Mesendoderm (in vitro differentiated cells): ENCODE results near the gene TNS1.
A peak's percentile ranks its signal among the peaks of the same experiment; 100 is the strongest.

ENCODE experiments used
- DNase-seq: peaks from one replicate; pipeline ENCODE4 v3.0.0; 2013
- H2AK5ac ChIP-seq: 2 replicates; pipeline ENCODE4 v1.6.1; 2013; ENCODE audit warnings: low read length, inconsistent platforms
- H2BK120ac ChIP-seq: 2 replicates; pipeline ENCODE4 v1.6.1; 2013; ENCODE audit warnings: low read depth, mild to moderate bottlenecking, low read length, moderate library complexity, mixed read lengths
- H2BK15ac ChIP-seq: replicated peaks from 2 replicates; pipeline ENCODE4 v1.6.1; 2013; ENCODE audit warnings: low read depth, mild to moderate bottlenecking, moderate library complexity
- H2BK5ac ChIP-seq: 2 replicates; pipeline ENCODE4 v1.6.1; 2013; ENCODE audit warnings: low read length, inconsistent platforms
- H3K18ac ChIP-seq: 2 replicates; pipeline ENCODE4 v1.6.1; 2013; ENCODE audit warnings: mild to moderate bottlenecking, low read length, mixed read lengths
- H3K23ac ChIP-seq: one replicate; pipeline ENCODE4 v1.6.1; 2013; ENCODE audit warnings: low read length
- H3K27ac ChIP-seq: 2 replicates; pipeline ENCODE4 v1.5.1; 2013; ENCODE audit warnings: low read depth, mild to moderate bottlenecking, inconsistent platforms, low read length, moderate library complexity
- H3K27me3 ChIP-seq: 2 replicates; pipeline ENCODE4 v1.6.1; 2013; ENCODE audit warnings: low read length, control low read depth, mild to moderate bottlenecking, inconsistent platforms; ENCODE audit not compliant: insufficient read depth, poor library complexity
- H3K36me3 ChIP-seq: 2 replicates; pipeline ENCODE4 v1.6.1; 2013; ENCODE audit warnings: low read length, inconsistent platforms; ENCODE audit not compliant: control insufficient read depth, insufficient read depth
- H3K4ac ChIP-seq: one replicate; pipeline ENCODE4 v1.6.1; 2013; ENCODE audit warnings: low read depth, mild to moderate bottlenecking, low read length, moderate library complexity
- H3K4me1 ChIP-seq: 2 replicates; pipeline ENCODE4 v1.6.1; 2013; ENCODE audit warnings: low read depth, low read length, inconsistent platforms; ENCODE audit not compliant: control insufficient read depth
- H3K4me2 ChIP-seq: 2 replicates; pipeline ENCODE4 v1.6.1; 2013; ENCODE audit warnings: low read length
- H3K4me3 ChIP-seq: 2 replicates; pipeline ENCODE4 v1.5.1; 2013; ENCODE audit warnings: mild to moderate bottlenecking, low read length
- H3K56ac ChIP-seq: one replicate; pipeline ENCODE4 v1.6.1; 2013; ENCODE audit warnings: low read length
- H3K79me1 ChIP-seq: 2 replicates; pipeline ENCODE4 v1.6.1; 2013; ENCODE audit warnings: low read length, inconsistent platforms
- H3K79me2 ChIP-seq: 2 replicates; pipeline ENCODE4 v1.6.1; 2013; ENCODE audit warnings: mild to moderate bottlenecking, low read length; ENCODE audit not compliant: control insufficient read depth, insufficient read depth
- H3K9ac ChIP-seq: 2 replicates; pipeline ENCODE4 v1.6.1; 2013; ENCODE audit warnings: low read length, inconsistent platforms
- H4K5ac ChIP-seq: one replicate; pipeline ENCODE4 v1.6.1; 2013; ENCODE audit warnings: low read length
- H4K8ac ChIP-seq: one replicate; pipeline ENCODE4 v1.6.1; 2013; ENCODE audit warnings: low read depth, mild to moderate bottlenecking, control low read depth, low read length, moderate library complexity
- WGBS: extraction: QIAGEN DNeasy Blood & Tissue Kit; methylation state at CpG from one replicate; pipeline ENCODE4 v1.1.7; 2013; ENCODE audit warnings: low lambda C conversion rate, missing lambda C conversion rate; ENCODE audit not compliant: insufficient coverage; ENCODE audit errors: extremely low coverage; 5-methylcytosine and 5-hydroxymethylcytosine counted together

TNS1 gene

GRCh38 chr2:217979151-217979811 lies 23.5 kb downstream of the TNS1 start:
- Histone ChIP-seq H3K23ac (peak overlapping the region; percentile 89), H3K4ac (peak overlapping the region; percentile 20), H4K8ac (no peak overlapping the region), H3K4me3 (peak overlapping the region; percentile 5), H4K5ac (no peak overlapping the region), H3K18ac (peak overlapping the region; percentile 33), H3K27ac (no peak overlapping the region), H3K4me1 (peaks cover 6% of the 10 kb centered on the region), H3K4me2 (peak overlapping the region; percentile 77), H3K79me1 (peaks cover 2% of the 10 kb centered on the region), H2BK15ac (no peak overlapping the region), H2BK120ac (no peak overlapping the region), H3K79me2 (no peaks in the 10 kb centered on the region), H3K27me3 (no peaks in the 10 kb centered on the region), H3K9ac (peak overlapping the region; percentile 47), H2AK5ac (no peak overlapping the region), H3K56ac (peak overlapping the region; percentile 90), H2BK5ac (no peak overlapping the region), H3K36me3 (no peaks in the 10 kb centered on the region)
- no CpG with 5 or more reads among the region's 10 CpGs for WGBS
- DNase-seq: peak; percentile 69

- Histone ChIP-seq H3K4me1 (peaks cover 6% of the 10 kb centered on the region), H2BK120ac (no peak overlapping the region), H3K27me3 (no peaks in the 10 kb centered on the region), H3K36me3 (no peaks in the 10 kb centered on the region), H2BK15ac (no peak overlapping the region), H3K79me1 (peaks cover 2% of the 10 kb centered on the region), H3K18ac (peak overlapping the region; percentile 53), H3K27ac (no peak overlapping the region), H2BK5ac (no peak overlapping the region), H3K56ac (peak overlapping the region; percentile 90), H3K4me2 (peak overlapping the region; percentile 77), H3K79me2 (no peaks in the 10 kb centered on the region), H4K5ac (no peak overlapping the region), H3K23ac (no peak overlapping the region), H3K4ac (peak overlapping the region; percentile 20), H4K8ac (no peak overlapping the region), H3K4me3 (peak overlapping the region; percentile 5), H2AK5ac (no peak overlapping the region), H3K9ac (peak overlapping the region; percentile 47)
- DNase-seq: peak; percentile 71
- no CpG with 5 or more reads among the region's 46 CpGs for WGBS
Observed at GRCh38 chr2:217978536-217979150, 24.2 kb downstream of the TNS1 start.

- H3K9ac ChIP-seq: peak overlapping the region; percentile 6
- H3K4me1 ChIP-seq: peaks cover 6% of the 10 kb centered on the region
- H4K8ac ChIP-seq: no peak overlapping the region
- peak overlapping the region; percentile 53 for H3K18ac ChIP-seq
- H2BK120ac ChIP-seq: no peak overlapping the region
- H3K27ac ChIP-seq: no peak overlapping the region
- H2AK5ac ChIP-seq: no peak overlapping the region
- no peak for DNase-seq
- no peak overlapping the region for H3K4me2 ChIP-seq
- no CpG with 5 or more reads among the region's 16 CpGs for WGBS
- no peak overlapping the region for H4K5ac ChIP-seq
- H3K36me3 ChIP-seq: no peaks in the 10 kb centered on the region
- peak overlapping the region; percentile 25 for H3K56ac ChIP-seq
- H3K79me1 ChIP-seq: peaks cover 2% of the 10 kb centered on the region
- H3K23ac ChIP-seq: no peak overlapping the region
- H3K27me3 ChIP-seq: no peaks in the 10 kb centered on the region
- no peak overlapping the region for H3K4me3 ChIP-seq
- H2BK5ac ChIP-seq: no peak overlapping the region
- H2BK15ac ChIP-seq: no peak overlapping the region
- no peaks in the 10 kb centered on the region for H3K79me2 ChIP-seq
- no peak overlapping the region for H3K4ac ChIP-seq
Observed at GRCh38 chr2:217977840-217978535, 24.8 kb downstream of the TNS1 start.

GRCh38 chr2:217976301-217976700 lies 26.5 kb downstream of the TNS1 start:
- no peaks in the 10 kb centered on the region for H3K79me2 ChIP-seq
- H2BK15ac ChIP-seq: no peak overlapping the region
- no peak overlapping the region for H3K4me2 ChIP-seq
- DNase-seq: no peak
- no peak overlapping the region for H4K8ac ChIP-seq
- no peak overlapping the region for H3K18ac ChIP-seq
- no peaks in the 10 kb centered on the region for H3K36me3 ChIP-seq
- H3K79me1 ChIP-seq: peaks cover 2% of the 10 kb centered on the region
- no peak overlapping the region for H2BK5ac ChIP-seq
- no peak overlapping the region for H2BK120ac ChIP-seq
- no peak overlapping the region for H2AK5ac ChIP-seq
- WGBS: no CpG with 5 or more reads among the region's 6 CpGs
- H3K4me3 ChIP-seq: no peak overlapping the region
- H3K9ac ChIP-seq: no peak overlapping the region
- peaks cover 6% of the 10 kb centered on the region for H3K4me1 ChIP-seq
- H3K56ac ChIP-seq: no peak overlapping the region
- H3K27me3 ChIP-seq: no peaks in the 10 kb centered on the region
- H3K27ac ChIP-seq: no peak overlapping the region
- H4K5ac ChIP-seq: no peak overlapping the region
- H3K23ac ChIP-seq: no peak overlapping the region
- no peak overlapping the region for H3K4ac ChIP-seq

- no peak for DNase-seq
- no peak overlapping the region for H2BK120ac ChIP-seq
- H3K4me3 ChIP-seq: no peak overlapping the region
- H3K27me3 ChIP-seq: no peaks in the 10 kb centered on the region
- H3K4me2 ChIP-seq: no peak overlapping the region
- H3K36me3 ChIP-seq: no peaks in the 10 kb centered on the region
- H2BK5ac ChIP-seq: no peak overlapping the region
- no peak overlapping the region for H2BK15ac ChIP-seq
- no peak overlapping the region for H3K23ac ChIP-seq
- H3K56ac ChIP-seq: no peak overlapping the region
- no peak overlapping the region for H4K8ac ChIP-seq
- H3K4ac ChIP-seq: no peak overlapping the region
- H3K79me2 ChIP-seq: no peaks in the 10 kb centered on the region
- peaks cover 2% of the 10 kb centered on the region for H3K79me1 ChIP-seq
- no peak overlapping the region for H4K5ac ChIP-seq
- no CpG with 5 or more reads among the region's 8 CpGs for WGBS
- peaks cover 6% of the 10 kb centered on the region for H3K4me1 ChIP-seq
- H3K9ac ChIP-seq: no peak overlapping the region
- no peak overlapping the region for H2AK5ac ChIP-seq
- H3K18ac ChIP-seq: no peak overlapping the region
- H3K27ac ChIP-seq: no peak overlapping the region
Observed at GRCh38 chr2:217975626-217976025, 27.2 kb downstream of the TNS1 start.
